OCI-LY3 (cell line): ENCODE measurements around the gene RFX6.

ENCODE experiments used
- CTCF ChIP-seq: fragments of 200-600, 300-600 bp; sonication (generic); IDR thresholded peaks from 2 replicates; pipeline ENCODE4 v1.5.1; 2014; ENCODE audit warnings: antibody characterized with exemption, low read length, low read depth
- EZH2phosphoT487 ChIP-seq: fragments of 200-600 bp; shearing (Covaris generic); IDR thresholded peaks from 2 replicates; pipeline ENCODE4 v1.6.1; 2018; ENCODE audit warnings: antibody characterized with exemption, mixed run types, low read depth

- no peak for TF ChIP-seq CTCF
- no peak for TF ChIP-seq EZH2phosphoT487
Observed at GRCh38 chr6:116888732-116889360, 11.8 kb downstream of the RFX6 start.
